Measurements from ENCODE around the gene DMRTC2.

DNA sequence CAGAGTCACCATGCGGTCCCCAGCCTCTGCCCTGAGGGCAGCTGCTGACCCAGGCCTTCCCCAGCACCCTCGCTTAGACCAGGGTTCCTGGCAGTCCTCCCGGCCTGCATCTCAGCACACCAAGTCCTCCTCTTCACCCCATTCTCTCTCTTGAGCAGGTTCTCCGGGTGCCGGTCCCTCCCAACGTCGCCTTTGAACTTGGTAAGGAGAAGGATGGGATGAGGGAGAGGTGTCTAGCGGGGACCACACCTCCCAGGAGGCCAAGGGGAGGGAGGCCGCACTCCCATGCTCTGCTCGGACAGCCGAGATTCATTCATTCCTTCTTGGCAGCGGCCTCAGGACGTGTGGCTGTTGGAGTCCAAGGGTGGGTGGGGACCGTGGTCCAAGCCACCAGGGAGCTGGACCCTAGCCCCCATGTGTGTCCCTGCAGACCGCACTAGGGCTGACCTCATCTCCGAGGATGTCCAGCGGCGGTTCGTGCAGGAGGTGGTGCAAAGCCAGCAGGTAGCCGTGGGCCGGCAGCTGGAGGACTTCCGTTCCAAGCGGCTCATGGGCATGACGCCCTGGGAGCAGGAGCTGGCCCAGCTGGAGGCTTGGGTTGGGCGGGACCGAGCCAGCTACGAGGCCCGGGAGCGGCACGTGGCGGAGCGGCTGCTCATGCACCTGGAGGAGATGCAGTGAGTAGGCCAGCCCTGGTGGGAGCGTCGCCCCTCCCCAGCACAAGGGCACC, 47.5 kb downstream of the DMRTC2 start:
- TF ChIP-seq, protein P1, sequence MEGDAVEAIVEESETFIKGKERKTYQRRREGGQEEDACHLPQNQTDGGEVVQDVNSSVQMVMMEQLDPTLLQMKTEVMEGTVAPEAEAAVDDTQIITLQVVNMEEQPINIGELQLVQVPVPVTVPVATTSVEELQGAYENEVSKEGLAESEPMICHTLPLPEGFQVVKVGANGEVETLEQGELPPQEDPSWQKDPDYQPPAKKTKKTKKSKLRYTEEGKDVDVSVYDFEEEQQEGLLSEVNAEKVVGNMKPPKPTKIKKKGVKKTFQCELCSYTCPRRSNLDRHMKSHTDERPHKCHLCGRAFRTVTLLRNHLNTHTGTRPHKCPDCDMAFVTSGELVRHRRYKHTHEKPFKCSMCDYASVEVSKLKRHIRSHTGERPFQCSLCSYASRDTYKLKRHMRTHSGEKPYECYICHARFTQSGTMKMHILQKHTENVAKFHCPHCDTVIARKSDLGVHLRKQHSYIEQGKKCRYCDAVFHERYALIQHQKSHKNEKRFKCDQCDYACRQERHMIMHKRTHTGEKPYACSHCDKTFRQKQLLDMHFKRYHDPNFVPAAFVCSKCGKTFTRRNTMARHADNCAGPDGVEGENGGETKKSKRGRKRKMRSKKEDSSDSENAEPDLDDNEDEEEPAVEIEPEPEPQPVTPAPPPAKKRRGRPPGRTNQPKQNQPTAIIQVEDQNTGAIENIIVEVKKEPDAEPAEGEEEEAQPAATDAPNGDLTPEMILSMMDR (IDR thresholded peaks at IDR 0.05 in 2 of 3, conservative IDR thresholded peaks at IDR 0.05 in 1 of 3; ENCODE audit: borderline replicate concordance in 1 of 3, insufficient read depth in 1 of 3, low read depth in 2 of 3, low read length in 2 of 3): no peak
- TF ChIP-seq, protein P2, sequence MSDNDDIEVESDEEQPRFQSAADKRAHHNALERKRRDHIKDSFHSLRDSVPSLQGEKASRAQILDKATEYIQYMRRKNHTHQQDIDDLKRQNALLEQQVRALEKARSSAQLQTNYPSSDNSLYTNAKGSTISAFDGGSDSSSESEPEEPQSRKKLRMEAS (IDR thresholded peaks at IDR 0.05): no peak
- no peak for TF ChIP-seq EZH2 (IDR thresholded peaks at IDR 0.05)
- TF ChIP-seq SIN3A (IDR thresholded peaks at IDR 0.05; ENCODE audit: low read depth): no peak
- TF ChIP-seq TCF7L2 (IDR thresholded peaks at IDR 0.05; ENCODE audit: borderline replicate concordance, extremely low read depth, insufficient read depth, insufficient read length): no peak
- no peak for TF ChIP-seq POLR2A (IDR thresholded peaks at IDR 0.05; ENCODE audit: borderline replicate concordance, extremely low read depth, insufficient read depth, insufficient read length)
- TF ChIP-seq, protein P3, sequence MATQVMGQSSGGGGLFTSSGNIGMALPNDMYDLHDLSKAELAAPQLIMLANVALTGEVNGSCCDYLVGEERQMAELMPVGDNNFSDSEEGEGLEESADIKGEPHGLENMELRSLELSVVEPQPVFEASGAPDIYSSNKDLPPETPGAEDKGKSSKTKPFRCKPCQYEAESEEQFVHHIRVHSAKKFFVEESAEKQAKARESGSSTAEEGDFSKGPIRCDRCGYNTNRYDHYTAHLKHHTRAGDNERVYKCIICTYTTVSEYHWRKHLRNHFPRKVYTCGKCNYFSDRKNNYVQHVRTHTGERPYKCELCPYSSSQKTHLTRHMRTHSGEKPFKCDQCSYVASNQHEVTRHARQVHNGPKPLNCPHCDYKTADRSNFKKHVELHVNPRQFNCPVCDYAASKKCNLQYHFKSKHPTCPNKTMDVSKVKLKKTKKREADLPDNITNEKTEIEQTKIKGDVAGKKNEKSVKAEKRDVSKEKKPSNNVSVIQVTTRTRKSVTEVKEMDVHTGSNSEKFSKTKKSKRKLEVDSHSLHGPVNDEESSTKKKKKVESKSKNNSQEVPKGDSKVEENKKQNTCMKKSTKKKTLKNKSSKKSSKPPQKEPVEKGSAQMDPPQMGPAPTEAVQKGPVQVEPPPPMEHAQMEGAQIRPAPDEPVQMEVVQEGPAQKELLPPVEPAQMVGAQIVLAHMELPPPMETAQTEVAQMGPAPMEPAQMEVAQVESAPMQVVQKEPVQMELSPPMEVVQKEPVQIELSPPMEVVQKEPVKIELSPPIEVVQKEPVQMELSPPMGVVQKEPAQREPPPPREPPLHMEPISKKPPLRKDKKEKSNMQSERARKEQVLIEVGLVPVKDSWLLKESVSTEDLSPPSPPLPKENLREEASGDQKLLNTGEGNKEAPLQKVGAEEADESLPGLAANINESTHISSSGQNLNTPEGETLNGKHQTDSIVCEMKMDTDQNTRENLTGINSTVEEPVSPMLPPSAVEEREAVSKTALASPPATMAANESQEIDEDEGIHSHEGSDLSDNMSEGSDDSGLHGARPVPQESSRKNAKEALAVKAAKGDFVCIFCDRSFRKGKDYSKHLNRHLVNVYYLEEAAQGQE (IDR thresholded peaks at IDR 0.05; ENCODE audit: low read depth): no peak

Measured in HCT116 (cell line).